Vagina (tissue), 2 donors: Measurements from ENCODE around the gene CRYBA2. TPM values are rescaled to one million over a fixed set of nuclear protein-coding genes. Genes with fewer than 3 reads are reported as not detected.

Source experiments
- DNase-seq, 2 donors: peaks; one replicate each; pipeline ENCODE4 v3.0.0-alpha.2; 2017; ENCODE audit errors: extremely low spot score in 2 of 2
- H3K27ac ChIP-seq: fragments of 200-600 bp; sonication (generic); one replicate; pipeline ENCODE4 v1.5.1; 2019
- H3K27me3 ChIP-seq: fragments of 200-600 bp; sonication (generic); one replicate; pipeline ENCODE4 v1.5.1; 2019
- H3K36me3 ChIP-seq, 2 donors: fragments of 200-600 bp; sonication (generic); one replicate each; pipeline ENCODE4 v1.5.1; 2017 to 2019
- H3K4me1 ChIP-seq: fragments of 200-600 bp; sonication (generic); one replicate; pipeline ENCODE4 v1.5.1; 2019
- H3K4me3 ChIP-seq, 2 donors: fragments of 200-600 bp; sonication (generic); 1 replicate in 1 of 2; 2 replicates in 1 of 2; pipeline ENCODE4 v1.5.1; 2016 to 2019
- H3K9me3 ChIP-seq: fragments of 200-600 bp; sonication (generic); one replicate; pipeline ENCODE4 v1.5.1; 2019
- CTCF ChIP-seq, 3 experiments: fragments of 450-650 bp in 2 of 3; fragments of 200-600 bp in 1 of 3; sonication (generic) in 1 of 3; IDR thresholded peaks; one replicate each; pipeline ENCODE4 v1.5.1; 2017 to 2019; ENCODE audit warnings: antibody characterized with exemption in 3 of 3, mild to moderate bottlenecking in 2 of 3, moderate library complexity in 2 of 3
- POLR2A ChIP-seq, 2 donors: fragments of 450-650 bp; IDR thresholded peaks; one replicate each; pipeline ENCODE4 v1.6.1; 2017; ENCODE audit warnings: antibody characterized with exemption in 2 of 2, mild to moderate bottlenecking in 2 of 2, moderate library complexity in 2 of 2
- POLR2AphosphoS5 ChIP-seq, 2 donors: sonication (generic); formaldehyde crosslinking; IDR thresholded peaks; one replicate each; pipeline ENCODE4 v1.9.0; 2017; ENCODE audit warnings: antibody characterized with exemption in 2 of 2, mild to moderate bottlenecking in 2 of 2, low read depth in 1 of 2; ENCODE audit not compliant: insufficient read depth in 1 of 2
- intact Hi-C: fragments of 100-400 bp; cut with DNase I; formaldehyde crosslinking; loops from one replicate; pipeline ENCODE4 v1.15.1; 2023
- total RNA-seq: library from RNA; depleted of rRNA; stranded (reverse); fragments of >200 nt; gene quantifications from one replicate; pipeline ENCODE4 v1.2.3, GENCODE V29; 2016

Gene CRYBA2
- total RNA-seq, 1 donor from 2014 or later, result not detected

GRCh38 chr2:219024059-219024458 lies 30.8 kb upstream of the CRYBA2 start:
- no peak overlapping the region for H3K4me3 ChIP-seq
- H3K27ac ChIP-seq, result no peak overlapping the region
- TF ChIP-seq POLR2A (IDR thresholded peaks at IDR 0.05) (no peak), CTCF (IDR thresholded peaks at IDR 0.05) (no peak), POLR2AphosphoS5 (IDR thresholded peaks at IDR 0.05; ENCODE audit: insufficient read depth in 1 of 2, low read depth in 1 of 2) (no peak)
- no peaks in the 10 kb centered on the region for H3K27me3 ChIP-seq
- intact Hi-C loops, result loop anchor here (10.0 kb wide), 1 partner anchor 131 kb away; no protein-coding TSS in a partner anchor
- no peak for DNase-seq
- no peaks in the 10 kb centered on the region for H3K4me1 ChIP-seq
- H3K36me3 ChIP-seq, result no peaks in the 10 kb centered on the region
- H3K9me3 ChIP-seq, result no peaks in the 10 kb centered on the region

GRCh38 chr2:219023045-219023605 lies 29.9 kb upstream of the CRYBA2 start:
- DNase-seq, result no peak
- H3K27me3 ChIP-seq, result no peaks in the 10 kb centered on the region
- H3K4me1 ChIP-seq, result no peaks in the 10 kb centered on the region
- H3K4me3 ChIP-seq, result no peak overlapping the region
- intact Hi-C loops, result loop anchor here (10.0 kb wide), 1 partner anchor 132 kb away; no protein-coding TSS in a partner anchor
- no peak for TF ChIP-seq POLR2A (IDR thresholded peaks at IDR 0.05)
- no peak for TF ChIP-seq POLR2AphosphoS5 (IDR thresholded peaks at IDR 0.05; ENCODE audit: insufficient read depth in 1 of 2, low read depth in 1 of 2)
- TF ChIP-seq CTCF (IDR thresholded peaks at IDR 0.05), result no peak
- H3K27ac ChIP-seq, result no peak overlapping the region
- no peaks in the 10 kb centered on the region for H3K36me3 ChIP-seq
- H3K9me3 ChIP-seq, result no peaks in the 10 kb centered on the region

- DNase-seq, result no peak
- no peak overlapping the region for H3K4me3 ChIP-seq
- no peaks in the 10 kb centered on the region for H3K4me1 ChIP-seq
- H3K27ac ChIP-seq, result no peak overlapping the region
- no peaks in the 10 kb centered on the region for H3K27me3 ChIP-seq
- no peaks in the 10 kb centered on the region for H3K36me3 ChIP-seq
- intact Hi-C loops, result loop anchor here (10.0 kb wide), 1 partner anchor 132 kb away; no protein-coding TSS in a partner anchor
- TF ChIP-seq CTCF (IDR thresholded peaks at IDR 0.05) (no peak), POLR2A (IDR thresholded peaks at IDR 0.05) (no peak), POLR2AphosphoS5 (IDR thresholded peaks at IDR 0.05; ENCODE audit: insufficient read depth in 1 of 2, low read depth in 1 of 2) (no peak)
- H3K9me3 ChIP-seq, result no peaks in the 10 kb centered on the region
Measured at GRCh38 chr2:219022616-219023015, 29.4 kb upstream of the CRYBA2 start.

GRCh38 chr2:219022041-219022440 lies 28.8 kb upstream of the CRYBA2 start:
- TF ChIP-seq POLR2A (IDR thresholded peaks at IDR 0.05) (no peak), CTCF (IDR thresholded peaks at IDR 0.05) (no peak)
- DNase-seq, result no peak
- no peak overlapping the region for H3K4me3 ChIP-seq
- no peaks in the 10 kb centered on the region for H3K27me3 ChIP-seq
- H3K4me1 ChIP-seq, result no peaks in the 10 kb centered on the region
- intact Hi-C loops, result loop anchor here (10.0 kb wide), 1 partner anchor 133 kb away; no protein-coding TSS in a partner anchor
- H3K36me3 ChIP-seq, result no peaks in the 10 kb centered on the region
- H3K27ac ChIP-seq, result no peak overlapping the region
- no peaks in the 10 kb centered on the region for H3K9me3 ChIP-seq

GRCh38 chr2:219021591-219021990 lies 28.4 kb upstream of the CRYBA2 start:
- no peaks in the 10 kb centered on the region for H3K9me3 ChIP-seq
- DNase-seq, result no peak
- no peak overlapping the region for H3K27ac ChIP-seq
- H3K4me1 ChIP-seq, result no peaks in the 10 kb centered on the region
- H3K36me3 ChIP-seq, result no peaks in the 10 kb centered on the region
- no peaks in the 10 kb centered on the region for H3K27me3 ChIP-seq
- intact Hi-C loops, result loop anchor here (10.0 kb wide), 1 partner anchor 133 kb away; no protein-coding TSS in a partner anchor
- TF ChIP-seq POLR2AphosphoS5 (IDR thresholded peaks at IDR 0.05; ENCODE audit: insufficient read depth in 1 of 2, low read depth in 1 of 2), result no peak
- TF ChIP-seq CTCF (IDR thresholded peaks at IDR 0.05), result no peak
- no peak overlapping the region for H3K4me3 ChIP-seq
